Ovary (tissue), 3 donors: ENCODE measurements around the gene ARHGDIA.

Source experiments
- EP300 ChIP-seq: sonication (generic); formaldehyde crosslinking; IDR thresholded peaks from one replicate; pipeline ENCODE4 v1.6.1; 2017; ENCODE audit warnings: antibody characterized with exemption
- POLR2A ChIP-seq: fragments of 450-650 bp; IDR thresholded peaks from one replicate; pipeline ENCODE4 v1.6.1; 2017; ENCODE audit warnings: antibody characterized with exemption, mild to moderate bottlenecking, moderate library complexity
- TF ChIP-seq, protein P1 (sequence below), 3 donors: fragments of 450-650 bp in 2 of 3; fragments of 200-600 bp in 1 of 3; IDR thresholded peaks; one replicate each; pipeline versions ENCODE4 v1.5.1 to v1.8.0; 2016 to 2022; ENCODE audit warnings: antibody characterized with exemption in 3 of 3, mild to moderate bottlenecking in 1 of 3
- donor health status: DM: no; HTN: no; CAD: no.

DNA sequence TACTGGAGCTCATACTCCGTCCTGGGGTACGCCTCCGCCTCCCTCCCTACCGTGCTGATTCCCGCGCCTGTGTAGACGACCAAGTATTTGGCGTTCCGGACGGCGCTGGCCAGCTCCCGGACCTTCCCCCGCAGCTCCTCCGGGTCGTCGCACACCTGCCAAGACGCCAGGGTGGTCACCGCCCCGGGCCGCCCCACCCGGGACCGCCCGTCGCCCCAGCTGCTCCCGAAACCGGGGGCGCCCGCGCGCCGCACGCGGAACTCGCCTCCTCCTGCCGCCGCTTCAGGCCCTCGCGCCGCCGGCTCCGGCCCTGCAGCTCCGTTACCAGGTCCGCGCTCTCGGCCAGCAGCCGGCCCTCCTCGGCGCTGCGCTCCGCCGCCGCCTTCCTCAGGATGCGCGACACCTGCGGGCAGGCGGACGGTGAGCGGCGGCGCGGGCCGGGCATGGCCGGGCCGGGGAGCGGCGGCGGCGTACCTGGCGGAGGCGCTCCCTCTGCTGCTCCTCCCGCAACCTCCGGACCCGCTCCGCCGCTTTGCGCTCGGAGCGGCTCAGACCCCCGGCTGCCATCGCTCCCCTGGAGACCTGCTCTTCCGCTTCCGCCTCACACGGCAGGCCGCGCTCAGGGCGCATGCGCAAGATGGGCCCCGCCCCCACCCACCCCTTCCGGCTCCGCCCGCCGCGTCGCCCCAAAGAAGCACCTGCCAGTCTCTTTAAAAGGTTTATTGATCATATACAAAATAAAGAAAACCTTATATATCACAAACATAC, 46.6 kb upstream of the ARHGDIA start, which contains the start of gene SIRT7:
- TF ChIP-seq, protein P1, sequence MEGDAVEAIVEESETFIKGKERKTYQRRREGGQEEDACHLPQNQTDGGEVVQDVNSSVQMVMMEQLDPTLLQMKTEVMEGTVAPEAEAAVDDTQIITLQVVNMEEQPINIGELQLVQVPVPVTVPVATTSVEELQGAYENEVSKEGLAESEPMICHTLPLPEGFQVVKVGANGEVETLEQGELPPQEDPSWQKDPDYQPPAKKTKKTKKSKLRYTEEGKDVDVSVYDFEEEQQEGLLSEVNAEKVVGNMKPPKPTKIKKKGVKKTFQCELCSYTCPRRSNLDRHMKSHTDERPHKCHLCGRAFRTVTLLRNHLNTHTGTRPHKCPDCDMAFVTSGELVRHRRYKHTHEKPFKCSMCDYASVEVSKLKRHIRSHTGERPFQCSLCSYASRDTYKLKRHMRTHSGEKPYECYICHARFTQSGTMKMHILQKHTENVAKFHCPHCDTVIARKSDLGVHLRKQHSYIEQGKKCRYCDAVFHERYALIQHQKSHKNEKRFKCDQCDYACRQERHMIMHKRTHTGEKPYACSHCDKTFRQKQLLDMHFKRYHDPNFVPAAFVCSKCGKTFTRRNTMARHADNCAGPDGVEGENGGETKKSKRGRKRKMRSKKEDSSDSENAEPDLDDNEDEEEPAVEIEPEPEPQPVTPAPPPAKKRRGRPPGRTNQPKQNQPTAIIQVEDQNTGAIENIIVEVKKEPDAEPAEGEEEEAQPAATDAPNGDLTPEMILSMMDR (IDR thresholded peaks at IDR 0.05): no peak
- no peak for TF ChIP-seq POLR2A
- TF ChIP-seq EP300: no peak
